GM12878 (cell line): ENCODE data around the gene NR2F6. TPM values are rescaled to one million over a fixed set of nuclear protein-coding genes. Genes with fewer than 3 reads are reported as not detected.

Experiments
- ATAC-seq: fragments of 200-7000 bp; cut with Tn5 transposase; 3 replicates; pipeline ENCODE4 v1.9.1; 2020; ENCODE audit warnings: mild to moderate bottlenecking, moderate library complexity
- BruUV-seq: library from RNA; stranded (reverse); fragments of 400-500 nt; replicated peaks from 2 replicates; lab custom pipeline; 2021; lab: Mats Ljungman, UMichigan
- CTCF ChIA-PET: fragments of 300-600 bp; sonication (Branson Sonifier 250); formaldehyde crosslinking; extraction: SDS; loops from one replicate; lab custom pipeline; 2021; ENCODE audit warnings: inconsistent platforms; lab: Yijun Ruan, JAX
- POLR2A ChIA-PET: fragments of 350-600 bp; formaldehyde crosslinking; extraction: SDS; loops from one replicate; lab custom pipeline; 2021; ENCODE audit warnings: inconsistent platforms; lab: Charles Lee
- RAD21 ChIA-PET: fragments of 300-600 bp; sonication (Branson Sonifier 250); formaldehyde crosslinking; loops from one replicate; lab custom pipeline; 2023; ENCODE audit warnings: antibody characterized with exemption; ENCODE audit not compliant: unreplicated experiment; lab: Charles Lee
- SMC1A ChIA-PET: fragments of 300-600 bp; sonication (Branson Sonifier 250); formaldehyde crosslinking; loops from one replicate; lab custom pipeline; 2023; ENCODE audit not compliant: unreplicated experiment, uncharacterized antibody; lab: Charles Lee
- DNase-seq: peaks from one replicate; pipeline ENCODE4 v3.0.0-alpha.2; 2011; ENCODE audit warnings: low read depth, low spot score
- FAIRE-seq: peaks from 3 replicates; lab custom pipeline; 2011; peaks lifted over from hg19 to GRCh38; lab: Jason Lieb, UNC
- H2AFZ ChIP-seq: 2 replicates; pipeline ENCODE4 v1.6.0; 2011; ENCODE audit warnings: low read depth, low read length, control low read depth; ENCODE audit not compliant: control insufficient read depth
- H3K27ac ChIP-seq: 2 replicates; pipeline ENCODE4 v1.5.1; 2011; ENCODE audit warnings: control low read depth; ENCODE audit not compliant: control insufficient read depth, insufficient read depth
- H3K27me3 ChIP-seq, 2 experiments: replicated peaks in 1 of 2; 2 replicates each; pipeline versions ENCODE4 v1.6.0 to v1.6.1; 2011; ENCODE audit warnings: low read length in 1 of 2; ENCODE audit not compliant: control insufficient read depth in 2 of 2, insufficient read depth in 2 of 2
- H3K36me3 ChIP-seq, 2 experiments: 2 replicates each; pipeline ENCODE4 v1.5.1; 2011; ENCODE audit warnings: low read length in 1 of 2; ENCODE audit not compliant: control insufficient read depth in 2 of 2, insufficient read depth in 2 of 2
- H3K4me1 ChIP-seq: 2 replicates; pipeline ENCODE4 v1.6.1; 2011; ENCODE audit warnings: mild to moderate bottlenecking, low read length, moderate library complexity, mixed read lengths; ENCODE audit not compliant: control insufficient read depth, insufficient read depth
- H3K4me2 ChIP-seq: 2 replicates; pipeline ENCODE4 v1.6.0; 2011; ENCODE audit warnings: control low read depth; ENCODE audit not compliant: control insufficient read depth, insufficient read depth
- H3K4me3 ChIP-seq: fragments of 200-600 bp; sonication (generic); 2 replicates; pipeline ENCODE4 v1.5.1; 2016
- H3K79me2 ChIP-seq: 2 replicates; pipeline ENCODE4 v1.6.0; 2011; ENCODE audit warnings: low read length; ENCODE audit not compliant: control insufficient read depth, insufficient read depth
- H3K9ac ChIP-seq: 2 replicates; pipeline ENCODE4 v1.8.0; 2011; ENCODE audit warnings: low read length, control low read depth, mixed read lengths; ENCODE audit not compliant: control insufficient read depth, insufficient read depth
- H3K9me3 ChIP-seq: replicated peaks from 3 replicates; pipeline ENCODE4 v1.5.1; 2011; ENCODE audit warnings: mild to moderate bottlenecking, low read length; ENCODE audit not compliant: control insufficient read depth, insufficient read depth
- H4K20me1 ChIP-seq: 2 replicates; pipeline ENCODE4 v1.6.0; 2011; ENCODE audit not compliant: control insufficient read depth, insufficient read depth
- EZH2 ChIP-seq: IDR thresholded peaks from 2 replicates; pipeline ENCODE4 v1.6.1; 2012; ENCODE audit warnings: low read depth, mild to moderate bottlenecking, control low read depth, inconsistent platforms, low read length, borderline replicate concordance; ENCODE audit not compliant: control insufficient read depth
- PKNOX1 ChIP-seq: fragments of 450-650 bp; IDR thresholded peaks from 2 replicates; pipeline ENCODE4 v1.6.1; 2016; ENCODE audit warnings: mild to moderate bottlenecking
- RB1 ChIP-seq: fragments of 450-650 bp; formaldehyde crosslinking; IDR thresholded peaks from 2 replicates; pipeline ENCODE4 v1.6.1; 2017; ENCODE audit warnings: mild to moderate bottlenecking, borderline replicate concordance
- SMAD1 ChIP-seq: fragments of 450-650 bp; IDR thresholded peaks from 2 replicates; pipeline ENCODE4 v1.6.1; 2018; ENCODE audit warnings: mild to moderate bottlenecking, low read depth; ENCODE audit not compliant: partially characterized antibody
- ZBED1 ChIP-seq: IDR thresholded peaks from 2 replicates; pipeline ENCODE4 v1.6.1; 2016; ENCODE audit warnings: borderline replicate concordance
- WGBS: methylation state at CpG from one replicate; pipeline ENCODE4 v1.1.6; 2016; ENCODE audit warnings: low lambda C conversion rate; ENCODE audit not compliant: insufficient replicate concordance, insufficient coverage; ENCODE audit errors: missing lambda C conversion rate; 5-methylcytosine and 5-hydroxymethylcytosine counted together
- in situ Hi-C: fragments of 300-500 bp; cut with MboI; formaldehyde crosslinking; loops from 9 replicates; pipeline ENCODE4 v1.14.3; 2018; ENCODE audit warnings: mixed read lengths
- intact Hi-C: fragments of 100-400 bp; cut with micrococcal nuclease; formaldehyde crosslinking; loops from one replicate; pipeline ENCODE4 v1.14.2; 2022; ENCODE audit not compliant: unreplicated experiment
- polyA plus RNA-seq, 11 experiments: library from polyadenylated mRNA; depleted of rRNA in 4 of 11; unstranded in 6 of 11; stranded (reverse) in 5 of 11; fragments of >200 nt; fragmentation: Nextera tagmentation in 4 of 11; fragmentation: Illumina TruSeq in 1 of 11; extraction: Ambion mirVana in 4 of 11; extraction: Trizol in 1 of 11; gene quantifications; 1 replicate in 1 of 11; 2 replicates in 10 of 11; pipeline versions ENCODE4 v1.2.1 to v1.2.3, GENCODE V29; 2011 to 2016; ENCODE audit warnings: inconsistent platforms in 2 of 11, missing spikeins in 2 of 11, low read depth in 1 of 11
- total RNA-seq, 4 experiments: library from RNA; depleted of rRNA in 3 of 4; stranded (reverse); fragments of >200 nt in 3 of 4; fragmentation: Illumina TruSeq in 1 of 4; extraction: Trizol in 1 of 4; gene quantifications; 2 replicates each; pipeline versions ENCODE4 v1.2.1 to v1.2.3, GENCODE V29; 2013 to 2021
- TF ChIP-seq, protein P1 (sequence below): fragments of 450-650 bp; IDR thresholded peaks from 2 replicates; pipeline ENCODE4 v1.6.1; 2017; ENCODE audit warnings: antibody characterized with exemption, mild to moderate bottlenecking, moderate library complexity
- TF ChIP-seq, protein P2 (sequence below): fragments of 450-650 bp; IDR thresholded peaks from 2 replicates; pipeline ENCODE4 v1.6.1; 2017; ENCODE audit warnings: low read depth, mild to moderate bottlenecking, moderate library complexity

NR2F6 gene
- total and polyA plus RNA-seq, 10 of the 15 experiments (the other 5 are each of a cell fraction or from before 2014, with no cell fraction given), result 0.18 to 15.5 (median 6.1) TPM

GRCh38 chr19:17255150-17255621 is 9.5 kb upstream of the NR2F6 start:
- TF ChIP-seq, protein P1, sequence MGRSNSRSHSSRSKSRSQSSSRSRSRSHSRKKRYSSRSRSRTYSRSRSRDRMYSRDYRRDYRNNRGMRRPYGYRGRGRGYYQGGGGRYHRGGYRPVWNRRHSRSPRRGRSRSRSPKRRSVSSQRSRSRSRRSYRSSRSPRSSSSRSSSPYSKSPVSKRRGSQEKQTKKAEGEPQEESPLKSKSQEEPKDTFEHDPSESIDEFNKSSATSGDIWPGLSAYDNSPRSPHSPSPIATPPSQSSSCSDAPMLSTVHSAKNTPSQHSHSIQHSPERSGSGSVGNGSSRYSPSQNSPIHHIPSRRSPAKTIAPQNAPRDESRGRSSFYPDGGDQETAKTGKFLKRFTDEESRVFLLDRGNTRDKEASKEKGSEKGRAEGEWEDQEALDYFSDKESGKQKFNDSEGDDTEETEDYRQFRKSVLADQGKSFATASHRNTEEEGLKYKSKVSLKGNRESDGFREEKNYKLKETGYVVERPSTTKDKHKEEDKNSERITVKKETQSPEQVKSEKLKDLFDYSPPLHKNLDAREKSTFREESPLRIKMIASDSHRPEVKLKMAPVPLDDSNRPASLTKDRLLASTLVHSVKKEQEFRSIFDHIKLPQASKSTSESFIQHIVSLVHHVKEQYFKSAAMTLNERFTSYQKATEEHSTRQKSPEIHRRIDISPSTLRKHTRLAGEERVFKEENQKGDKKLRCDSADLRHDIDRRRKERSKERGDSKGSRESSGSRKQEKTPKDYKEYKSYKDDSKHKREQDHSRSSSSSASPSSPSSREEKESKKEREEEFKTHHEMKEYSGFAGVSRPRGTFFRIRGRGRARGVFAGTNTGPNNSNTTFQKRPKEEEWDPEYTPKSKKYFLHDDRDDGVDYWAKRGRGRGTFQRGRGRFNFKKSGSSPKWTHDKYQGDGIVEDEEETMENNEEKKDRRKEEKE, result no peak
- Histone ChIP-seq H3K27ac (no peak overlapping the region), H3K9me3 (no peaks in the 10 kb centered on the region; the same call in 2 of the 3 replicates), H3K4me2 (no peak overlapping the region), H2AFZ (no peak overlapping the region), H3K4me3 (no peak overlapping the region), H3K9ac (no peak overlapping the region), H4K20me1 (no peaks in the 10 kb centered on the region), H3K27me3 (no peaks in the 10 kb centered on the region), H3K36me3 (no peaks in the 10 kb centered on the region), H3K4me1 (no peaks in the 10 kb centered on the region), H3K79me2 (no peaks in the 10 kb centered on the region)
- no peak for FAIRE-seq
- 85% methylated on average over 18 of the region's 18 CpGs for WGBS
- ChIA-PET SMC1A (interaction anchor here (1.1 to 1.2 kb wide), 2 partner anchors 14 to 26 kb away, joined by 3 read pairs; partner anchors contain the start of gene ANKLE1), RAD21 (interaction anchor here (1.7 kb wide), 1 partner anchor 12 kb away, joined by 7 read pairs; the partner anchor contains the start of gene BABAM1), POLR2A (interaction anchor here (0.8 to 1.6 kb wide), 2 partner anchors 11 to 17 kb away, joined by 3 read pairs; no protein-coding TSS in a partner anchor), CTCF (interaction anchor here (1.3 to 2.7 kb wide), 4 partner anchors 9 to 38 kb away, joined by 3 to 14 read pairs (median 6); partner anchors contain the start of genes BABAM1 and USHBP1)
- no TSS peak for BruUV-seq
- no peak for DNase-seq
- no peak for ATAC-seq
- intact Hi-C loops, result no loop called here
- in situ Hi-C loops, result no loop called here

GRCh38 chr19:17254636-17255035 is 8.9 kb upstream of the NR2F6 start:
- Histone ChIP-seq H3K9me3 (no peaks in the 10 kb centered on the region; the same call in 2 of the 3 replicates), H3K79me2 (no peaks in the 10 kb centered on the region), H3K27ac (no peak overlapping the region), H3K4me2 (no peak overlapping the region), H2AFZ (no peak overlapping the region), H3K36me3 (no peaks in the 10 kb centered on the region), H4K20me1 (no peaks in the 10 kb centered on the region), H3K4me1 (no peaks in the 10 kb centered on the region), H3K9ac (no peak overlapping the region), H3K27me3 (no peaks in the 10 kb centered on the region), H3K4me3 (no peak overlapping the region)
- FAIRE-seq (no peak), DNase-seq (no peak), ATAC-seq (no peak)
- 37% methylated on average over 9 of the region's 10 CpGs for WGBS
- in situ Hi-C loops (no loop called here), intact Hi-C loops (no loop called here)
- RAD21 ChIA-PET, result interaction anchor here (1.7 kb wide), 1 partner anchor 12 kb away, joined by 7 read pairs; the partner anchor contains the start of gene BABAM1
- POLR2A ChIA-PET, result interaction anchor here (0.8 to 1.6 kb wide), 2 partner anchors 12 to 16 kb away, joined by 3 read pairs; no protein-coding TSS in a partner anchor
- CTCF ChIA-PET, result interaction anchor here (1.5 to 2.7 kb wide), 3 partner anchors 10 to 38 kb away, joined by 3 to 14 read pairs (median 10); partner anchors contain the start of genes BABAM1 and USHBP1
- SMC1A ChIA-PET, result interaction anchor here (1.1 to 1.2 kb wide), 2 partner anchors 13 to 27 kb away, joined by 3 read pairs; partner anchors contain the start of gene ANKLE1
- no TSS peak for BruUV-seq
- TF ChIP-seq EZH2, result no peak
- TF ChIP-seq, protein P2, sequence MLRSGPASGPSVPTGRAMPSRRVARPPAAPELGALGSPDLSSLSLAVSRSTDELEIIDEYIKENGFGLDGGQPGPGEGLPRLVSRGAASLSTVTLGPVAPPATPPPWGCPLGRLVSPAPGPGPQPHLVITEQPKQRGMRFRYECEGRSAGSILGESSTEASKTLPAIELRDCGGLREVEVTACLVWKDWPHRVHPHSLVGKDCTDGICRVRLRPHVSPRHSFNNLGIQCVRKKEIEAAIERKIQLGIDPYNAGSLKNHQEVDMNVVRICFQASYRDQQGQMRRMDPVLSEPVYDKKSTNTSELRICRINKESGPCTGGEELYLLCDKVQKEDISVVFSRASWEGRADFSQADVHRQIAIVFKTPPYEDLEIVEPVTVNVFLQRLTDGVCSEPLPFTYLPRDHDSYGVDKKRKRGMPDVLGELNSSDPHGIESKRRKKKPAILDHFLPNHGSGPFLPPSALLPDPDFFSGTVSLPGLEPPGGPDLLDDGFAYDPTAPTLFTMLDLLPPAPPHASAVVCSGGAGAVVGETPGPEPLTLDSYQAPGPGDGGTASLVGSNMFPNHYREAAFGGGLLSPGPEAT, result no peak
- no peak for TF ChIP-seq SMAD1
- TF ChIP-seq RB1, result no peak
- TF ChIP-seq ZBED1, result no peak
- TF ChIP-seq PKNOX1, result no peak
